H9 (cell line): ENCODE results near the gene BLNK. TPM values are rescaled to one million over a fixed set of nuclear protein-coding genes. Genes with fewer than 3 reads are reported as not detected.

Experiments used
- DNase-seq: peaks from one replicate; pipeline ENCODE4 v3.0.0-alpha.2; 2017
- H2AFZ ChIP-seq: one replicate; pipeline ENCODE4 v1.6.1; 2013; ENCODE audit warnings: mild to moderate bottlenecking, low read length, control low read depth, moderate library complexity
- H2AK5ac ChIP-seq: 2 replicates; pipeline ENCODE4 v1.6.1; 2013; ENCODE audit warnings: low read length, control low read depth, mixed read lengths; ENCODE audit not compliant: insufficient read length
- H2BK120ac ChIP-seq: one replicate; pipeline ENCODE4 v1.6.1; 2013; ENCODE audit warnings: low read depth, mild to moderate bottlenecking, low read length, control low read depth, inconsistent platforms; ENCODE audit not compliant: poor library complexity, severe bottlenecking
- H2BK12ac ChIP-seq: 2 replicates; pipeline ENCODE4 v1.6.1; 2013; ENCODE audit warnings: low read length, control low read depth, mixed read lengths, low read depth; ENCODE audit not compliant: insufficient read length
- H2BK15ac ChIP-seq: 2 replicates; pipeline ENCODE4 v1.6.1; 2013; ENCODE audit warnings: low read depth, low read length, control low read depth
- H2BK20ac ChIP-seq: one replicate; pipeline ENCODE4 v1.6.1; 2013; ENCODE audit warnings: low read depth, mild to moderate bottlenecking, low read length, control low read depth, inconsistent platforms; ENCODE audit not compliant: poor library complexity, severe bottlenecking
- H2BK5ac ChIP-seq: 2 replicates; pipeline ENCODE4 v1.6.1; 2013; ENCODE audit warnings: low read length, control low read depth, mixed read lengths; ENCODE audit not compliant: insufficient read length
- H3K14ac ChIP-seq: 2 replicates; pipeline ENCODE4 v1.6.1; 2013; ENCODE audit warnings: low read length, control low read depth; ENCODE audit not compliant: insufficient read depth
- H3K18ac ChIP-seq: 2 replicates; pipeline ENCODE4 v1.6.1; 2013; ENCODE audit warnings: low read depth, mild to moderate bottlenecking, mixed read lengths, low read length, control low read depth; ENCODE audit not compliant: insufficient read length
- H3K23ac ChIP-seq: 2 replicates; pipeline ENCODE4 v1.6.1; 2013; ENCODE audit warnings: low read length, control low read depth, mixed read lengths, low read depth; ENCODE audit not compliant: insufficient read length
- H3K23me2 ChIP-seq: 2 replicates; pipeline ENCODE4 v1.6.1; 2013; ENCODE audit warnings: low read depth, mild to moderate bottlenecking, mixed read lengths, low read length, control low read depth; ENCODE audit not compliant: insufficient read length, poor library complexity, severe bottlenecking
- H3K27ac ChIP-seq: 2 replicates; pipeline ENCODE4 v1.5.1; 2013; ENCODE audit warnings: low read length, control low read depth, mixed read lengths, low read depth; ENCODE audit not compliant: insufficient read length
- H3K27me3 ChIP-seq: 2 replicates; pipeline ENCODE4 v1.6.1; 2013; ENCODE audit warnings: low read length, control low read depth, inconsistent platforms; ENCODE audit not compliant: insufficient read depth
- H3K4ac ChIP-seq: 2 replicates; pipeline ENCODE4 v1.6.1; 2013; ENCODE audit warnings: low read depth, mild to moderate bottlenecking, control low read depth, inconsistent platforms, low read length, moderate library complexity
- H3K4me1 ChIP-seq: 2 replicates; pipeline ENCODE4 v1.6.1; 2013; ENCODE audit warnings: low read length, control low read depth, inconsistent platforms; ENCODE audit not compliant: insufficient read depth
- H3K4me2 ChIP-seq: 2 replicates; pipeline ENCODE4 v1.6.1; 2013; ENCODE audit warnings: low read length, control low read depth, mixed read lengths; ENCODE audit not compliant: insufficient read length, insufficient read depth
- H3K56ac ChIP-seq: 2 replicates; pipeline ENCODE4 v1.6.1; 2013; ENCODE audit warnings: low read depth, mild to moderate bottlenecking, mixed read lengths, low read length, control low read depth; ENCODE audit not compliant: insufficient read length
- H3K79me1 ChIP-seq: 2 replicates; pipeline ENCODE4 v1.6.1; 2013; ENCODE audit warnings: low read depth, mild to moderate bottlenecking, moderate library complexity, low read length, control low read depth, inconsistent platforms; ENCODE audit not compliant: insufficient read depth, poor library complexity, severe bottlenecking
- H3K79me2 ChIP-seq: 2 replicates; pipeline ENCODE4 v1.6.1; 2013; ENCODE audit warnings: low read length, control low read depth, inconsistent platforms; ENCODE audit not compliant: insufficient read depth
- H3K9ac ChIP-seq: 2 replicates; pipeline ENCODE4 v1.6.1; 2013; ENCODE audit warnings: low read length, control low read depth, mixed read lengths; ENCODE audit not compliant: insufficient read length; ENCODE audit errors: extremely low read depth
- H3K9me3 ChIP-seq: one replicate; pipeline ENCODE4 v1.6.1; 2013; ENCODE audit warnings: low read depth, low read length, inconsistent platforms; ENCODE audit not compliant: control insufficient read depth
- H3T11ph ChIP-seq: one replicate; pipeline ENCODE4 v1.6.1; 2013; ENCODE audit warnings: mild to moderate bottlenecking, low read length, control low read depth, inconsistent platforms
- H4K20me1 ChIP-seq: one replicate; pipeline ENCODE4 v1.6.1; 2013; ENCODE audit not compliant: control insufficient read depth, insufficient read length, insufficient read depth
- H4K5ac ChIP-seq: 2 replicates; pipeline ENCODE4 v1.6.1; 2013; ENCODE audit warnings: low read depth, mild to moderate bottlenecking, mixed read lengths, low read length, control low read depth; ENCODE audit not compliant: insufficient read length
- H4K8ac ChIP-seq: replicated peaks from 2 replicates; pipeline ENCODE4 v1.6.1; 2013; ENCODE audit warnings: low read length, control low read depth, mixed read lengths, low read depth; ENCODE audit not compliant: insufficient read length
- H4K91ac ChIP-seq: 2 replicates; pipeline ENCODE4 v1.6.1; 2013; ENCODE audit warnings: low read depth, mild to moderate bottlenecking, moderate library complexity, mixed read lengths, low read length, control low read depth; ENCODE audit not compliant: insufficient read length
- H3K27ac Mint-ChIP-seq, 3 experiments: 2 replicates in 2 of 3; 3 replicates in 1 of 3; pipeline ENCODE4 v1.8.0; 2020 to 2021; ENCODE audit warnings: mixed read lengths in 3 of 3, mild to moderate bottlenecking in 1 of 3, moderate library complexity in 1 of 3
- H3K27me3 Mint-ChIP-seq: 2 replicates; pipeline ENCODE4 v1.8.0; 2021; ENCODE audit warnings: low read depth, mild to moderate bottlenecking, moderate library complexity, mixed read lengths
- H3K36me3 Mint-ChIP-seq, 3 experiments: 2 replicates in 2 of 3; 3 replicates in 1 of 3; pipeline ENCODE4 v1.8.0; 2020 to 2021; ENCODE audit warnings: low read depth in 3 of 3, mixed read lengths in 3 of 3; ENCODE audit not compliant: insufficient read depth in 1 of 3
- H3K4me1 Mint-ChIP-seq, 2 experiments: 2 replicates each; pipeline ENCODE4 v1.8.0; 2020; ENCODE audit warnings: mixed read lengths in 2 of 2
- H3K4me3 Mint-ChIP-seq, 2 experiments: 2 replicates in 1 of 2; 3 replicates in 1 of 2; pipeline ENCODE4 v1.8.0; 2020 to 2021; ENCODE audit warnings: mild to moderate bottlenecking in 2 of 2, mixed read lengths in 2 of 2, moderate library complexity in 1 of 2
- H3K9me3 Mint-ChIP-seq, 2 experiments: 2 replicates in 1 of 2; 3 replicates in 1 of 2; pipeline ENCODE4 v1.8.0; 2020; ENCODE audit warnings: mild to moderate bottlenecking in 2 of 2, mixed read lengths in 2 of 2, moderate library complexity in 1 of 2
- CTCF ChIP-seq: fragments of 200-600 bp; sonication (generic); conservative IDR thresholded peaks from 3 replicates; pipeline ENCODE4 v1.8.0; 2021; ENCODE audit warnings: antibody characterized with exemption, mild to moderate bottlenecking
- WGBS: extraction: QIAGEN DNeasy Blood & Tissue Kit; methylation state at CpG from one replicate; pipeline ENCODE4 v1.1.7; 2013; ENCODE audit warnings: missing lambda C conversion rate, low lambda C conversion rate, mixed read lengths; ENCODE audit not compliant: insufficient read length; ENCODE audit errors: extremely low coverage; 5-methylcytosine and 5-hydroxymethylcytosine counted together
- total RNA-seq: library from RNA; stranded (reverse); gene quantifications from 2 replicates; pipeline ENCODE4 v1.2.1, GENCODE V29; 2021

BLNK gene
- total RNA-seq, 1 experiment from 2014 or later = not detected

GRCh38 chr10:96292971-96293920 is 21.9 kb upstream of the BLNK start:
- Histone ChIP-seq H3K14ac (no peak overlapping the region), H2BK15ac (no peak overlapping the region), H3K23me2 (no peaks in the 10 kb centered on the region), H3K4me2 (no peak overlapping the region), H3K27ac (no peak overlapping the region), H4K5ac (no peak overlapping the region), H2BK20ac (no peak overlapping the region), H4K8ac (no peak overlapping the region), H3K18ac (no peak overlapping the region), H3K4me1 (peaks cover 2% of the 10 kb centered on the region; the same call in 1 of the 2 replicates), H3K9me3 (no peaks in the 10 kb centered on the region), H2AFZ (no peak overlapping the region), H3K4ac (no peak overlapping the region), H2AK5ac (no peak overlapping the region), H3K23ac (no peak overlapping the region), H3K79me1 (no peaks in the 10 kb centered on the region), H4K20me1 (no peaks in the 10 kb centered on the region), H4K91ac (no peak overlapping the region), H3K79me2 (no peaks in the 10 kb centered on the region), H3K27me3 (no peaks in the 10 kb centered on the region), H3K9ac (no peak overlapping the region), H2BK5ac (no peak overlapping the region), H3T11ph (no peak overlapping the region), H3K56ac (no peak overlapping the region), H2BK120ac (no peak overlapping the region), H2BK12ac (no peak overlapping the region)
- no peaks in the 10 kb centered on the region for H3K9me3 Mint-ChIP-seq
- peaks cover 6 to 8% of the 10 kb centered on the region in 2 experiments for H3K4me1 Mint-ChIP-seq
- no CpG with 5 or more reads among the region's 7 CpGs for WGBS
- no peak overlapping the region for H3K27ac Mint-ChIP-seq
- H3K27me3 Mint-ChIP-seq = no peaks in the 10 kb centered on the region
- no peak overlapping the region for H3K4me3 Mint-ChIP-seq
- peak; percentile 75 for TF ChIP-seq CTCF
- no peaks in the 10 kb centered on the region for H3K36me3 Mint-ChIP-seq
- DNase-seq = no peak
